NAMALWA (cell line): Measurements from ENCODE around the gene ELFN1.

Experiments
- DNase-seq: peaks from one replicate; pipeline ENCODE4 v3.0.0-alpha.2; 2015; ENCODE audit warnings: low spot score

ELFN1 gene

GRCh38 chr7:1694611-1695511 lies 24.8 kb downstream of the ELFN1 start:
- DNase-seq: no peak

- no peak for DNase-seq
Observed at GRCh38 chr7:1695800-1696454, 25.9 kb downstream of the ELFN1 start.

- no peak for DNase-seq
Observed at GRCh38 chr7:1696671-1697498, 26.8 kb downstream of the ELFN1 start.

- DNase-seq: no peak
Observed at GRCh38 chr7:1697499-1698125, 27.5 kb downstream of the ELFN1 start.

- no peak for DNase-seq
Observed at GRCh38 chr7:1698201-1698600, 28.1 kb downstream of the ELFN1 start.

- DNase-seq: no peak
Observed at GRCh38 chr7:1698951-1699350, 28.9 kb downstream of the ELFN1 start.

- DNase-seq: no peak
Observed at GRCh38 chr7:1700086-1700485, 30.0 kb downstream of the ELFN1 start.

- DNase-seq: no peak
Observed at GRCh38 chr7:1700536-1701333, 30.7 kb downstream of the ELFN1 start.

- no peak for DNase-seq
Observed at GRCh38 chr7:1702652-1703051, 32.6 kb downstream of the ELFN1 start.

- no peak for DNase-seq
Observed at GRCh38 chr7:1703441-1703840, 33.4 kb downstream of the ELFN1 start.

- DNase-seq: no peak
Observed at GRCh38 chr7:1703871-1704810, 34.1 kb downstream of the ELFN1 start.

- no peak for DNase-seq
Observed at GRCh38 chr7:1704811-1705738, 35.0 kb downstream of the ELFN1 start.

- no peak for DNase-seq
Observed at GRCh38 chr7:1705856-1706255, 35.8 kb downstream of the ELFN1 start.

- no peak for DNase-seq
Observed at GRCh38 chr7:1706381-1706720, 36.3 kb downstream of the ELFN1 start.

- DNase-seq: no peak
Observed at GRCh38 chr7:1706721-1707613, 36.9 kb downstream of the ELFN1 start.

- DNase-seq: no peak
Observed at GRCh38 chr7:1707756-1708595, 37.9 kb downstream of the ELFN1 start.

- no peak for DNase-seq
Observed at GRCh38 chr7:1708596-1709251, 38.6 kb downstream of the ELFN1 start.
